OCI-LY3 (cell line): ENCODE measurements around the gene EIF4G2.

Source experiments
- EZH2phosphoT487 ChIP-seq: fragments of 200-600 bp; shearing (Covaris generic); IDR thresholded peaks from 2 replicates; pipeline ENCODE4 v1.6.1; 2018; ENCODE audit warnings: antibody characterized with exemption, mixed run types, low read depth
- TF ChIP-seq, protein P1 (sequence below): fragments of 200-600, 300-600 bp; sonication (generic); IDR thresholded peaks from 2 replicates; pipeline ENCODE4 v1.5.1; 2014; ENCODE audit warnings: antibody characterized with exemption, low read length, low read depth

DNA sequence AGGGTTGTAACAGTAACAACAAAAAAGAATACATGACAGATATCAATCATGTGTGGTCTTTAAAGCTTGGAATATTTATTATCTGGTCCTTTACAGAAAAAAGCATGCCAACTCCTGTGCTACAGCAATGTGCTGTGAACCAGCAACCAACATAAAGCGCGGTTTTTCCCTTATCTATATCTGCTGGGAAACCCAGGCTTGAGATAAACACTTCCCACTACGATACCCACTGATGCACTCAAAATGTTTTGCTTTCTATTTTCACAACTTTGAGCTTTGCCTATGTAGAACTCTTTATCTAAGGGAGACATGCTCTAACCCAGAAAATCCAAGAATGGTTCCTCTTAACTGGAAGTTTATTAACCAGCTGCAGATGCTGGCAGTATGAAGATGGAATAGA lies 30.2 kb upstream of the EIF4G2 start:
- TF ChIP-seq, protein P1, sequence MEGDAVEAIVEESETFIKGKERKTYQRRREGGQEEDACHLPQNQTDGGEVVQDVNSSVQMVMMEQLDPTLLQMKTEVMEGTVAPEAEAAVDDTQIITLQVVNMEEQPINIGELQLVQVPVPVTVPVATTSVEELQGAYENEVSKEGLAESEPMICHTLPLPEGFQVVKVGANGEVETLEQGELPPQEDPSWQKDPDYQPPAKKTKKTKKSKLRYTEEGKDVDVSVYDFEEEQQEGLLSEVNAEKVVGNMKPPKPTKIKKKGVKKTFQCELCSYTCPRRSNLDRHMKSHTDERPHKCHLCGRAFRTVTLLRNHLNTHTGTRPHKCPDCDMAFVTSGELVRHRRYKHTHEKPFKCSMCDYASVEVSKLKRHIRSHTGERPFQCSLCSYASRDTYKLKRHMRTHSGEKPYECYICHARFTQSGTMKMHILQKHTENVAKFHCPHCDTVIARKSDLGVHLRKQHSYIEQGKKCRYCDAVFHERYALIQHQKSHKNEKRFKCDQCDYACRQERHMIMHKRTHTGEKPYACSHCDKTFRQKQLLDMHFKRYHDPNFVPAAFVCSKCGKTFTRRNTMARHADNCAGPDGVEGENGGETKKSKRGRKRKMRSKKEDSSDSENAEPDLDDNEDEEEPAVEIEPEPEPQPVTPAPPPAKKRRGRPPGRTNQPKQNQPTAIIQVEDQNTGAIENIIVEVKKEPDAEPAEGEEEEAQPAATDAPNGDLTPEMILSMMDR: no peak
- no peak for TF ChIP-seq EZH2phosphoT487
